ENCODE measurements around the gene FOXP1. TPM values are rescaled to one million over a fixed set of nuclear protein-coding genes. Genes with fewer than 3 reads are reported as not detected.

The FOXP1 gene
- total RNA-seq, 4 donors from 2014 or later: 103 to 173 (median 140) TPM

DNA sequence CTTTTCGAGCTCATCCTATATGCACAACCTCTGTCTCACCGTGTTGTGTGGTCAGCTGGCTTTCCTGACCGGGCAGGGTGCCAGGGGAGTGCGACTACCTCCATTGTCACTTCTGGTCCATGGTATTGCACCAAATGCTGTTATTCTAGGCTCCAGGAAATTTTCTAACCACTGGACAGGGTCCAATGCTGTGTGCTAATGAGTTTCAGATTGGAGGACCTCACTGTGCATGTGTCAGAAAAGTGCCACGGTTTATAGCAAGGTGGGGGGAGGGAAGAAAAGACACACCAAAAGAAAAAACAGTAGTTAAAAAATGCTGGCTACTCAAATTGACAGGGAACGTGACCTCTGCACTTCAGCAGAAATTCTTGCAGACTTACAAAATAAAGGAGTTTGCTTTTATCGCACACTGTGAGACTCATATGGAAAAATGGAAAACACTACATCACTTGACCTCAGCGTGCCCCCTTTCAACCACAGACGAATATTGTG, 480.1 kb downstream of the FOXP1 start:
- no peak overlapping the region for H3K4me3 ChIP-seq
- peak in 1 of 3 donors; percentile 55 for DNase-seq
- no peaks in the 10 kb centered on the region for H3K9me3 ChIP-seq
- H3K4me1 ChIP-seq: peaks cover 0 to 39% (median 17%) of the 10 kb centered on the region in 4 donors
- H3K27ac ChIP-seq: peak overlapping the region in 2 of 4 donors; percentile 28 to 72
- no peaks in the 10 kb centered on the region for H3K36me3 ChIP-seq
- TF ChIP-seq POLR2A (IDR thresholded peaks at IDR 0.05): no peak
- TF ChIP-seq, protein P1, sequence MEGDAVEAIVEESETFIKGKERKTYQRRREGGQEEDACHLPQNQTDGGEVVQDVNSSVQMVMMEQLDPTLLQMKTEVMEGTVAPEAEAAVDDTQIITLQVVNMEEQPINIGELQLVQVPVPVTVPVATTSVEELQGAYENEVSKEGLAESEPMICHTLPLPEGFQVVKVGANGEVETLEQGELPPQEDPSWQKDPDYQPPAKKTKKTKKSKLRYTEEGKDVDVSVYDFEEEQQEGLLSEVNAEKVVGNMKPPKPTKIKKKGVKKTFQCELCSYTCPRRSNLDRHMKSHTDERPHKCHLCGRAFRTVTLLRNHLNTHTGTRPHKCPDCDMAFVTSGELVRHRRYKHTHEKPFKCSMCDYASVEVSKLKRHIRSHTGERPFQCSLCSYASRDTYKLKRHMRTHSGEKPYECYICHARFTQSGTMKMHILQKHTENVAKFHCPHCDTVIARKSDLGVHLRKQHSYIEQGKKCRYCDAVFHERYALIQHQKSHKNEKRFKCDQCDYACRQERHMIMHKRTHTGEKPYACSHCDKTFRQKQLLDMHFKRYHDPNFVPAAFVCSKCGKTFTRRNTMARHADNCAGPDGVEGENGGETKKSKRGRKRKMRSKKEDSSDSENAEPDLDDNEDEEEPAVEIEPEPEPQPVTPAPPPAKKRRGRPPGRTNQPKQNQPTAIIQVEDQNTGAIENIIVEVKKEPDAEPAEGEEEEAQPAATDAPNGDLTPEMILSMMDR (IDR thresholded peaks at IDR 0.05): no peak
- no peaks in the 10 kb centered on the region for H3K27me3 ChIP-seq

DNA sequence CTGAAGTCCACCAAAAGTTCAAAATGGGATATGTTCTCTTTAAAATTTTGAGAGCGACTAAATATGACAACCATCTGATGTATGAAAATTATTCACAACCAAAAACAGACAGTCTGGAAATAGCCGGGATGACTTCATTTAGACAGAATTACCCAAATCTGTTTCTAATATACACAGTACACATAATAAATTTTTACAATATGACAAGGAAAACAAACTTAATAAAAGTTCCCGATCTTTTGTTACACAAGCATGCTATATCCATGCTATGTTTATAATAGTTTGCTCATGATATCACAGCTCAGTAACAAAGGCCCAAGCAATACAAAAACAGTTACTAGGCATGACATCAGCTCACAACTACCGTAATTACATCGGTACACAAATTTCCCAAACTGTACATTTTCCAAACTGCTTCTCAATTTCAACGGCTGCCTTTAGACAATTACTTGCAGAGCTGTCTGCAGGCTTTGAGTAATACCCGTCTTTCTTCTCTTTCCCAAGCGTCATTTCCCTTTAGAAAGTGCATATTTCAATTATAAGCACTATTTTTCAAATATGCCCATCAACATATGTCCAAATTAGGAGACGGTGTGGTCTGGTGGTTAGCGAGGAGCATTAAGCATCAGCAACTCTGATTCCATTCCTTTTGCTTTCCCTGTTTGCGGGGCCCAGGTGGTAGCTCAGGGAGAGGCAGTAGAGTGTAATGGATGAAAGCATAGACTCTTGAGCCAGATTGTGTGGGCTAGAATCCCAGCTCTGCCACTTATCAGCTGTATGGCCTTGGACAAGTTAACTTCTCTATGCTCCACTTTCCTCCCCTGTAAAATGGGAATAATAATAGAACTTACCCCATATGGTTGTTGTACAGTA, 481.2 kb downstream of the FOXP1 start:
- Histone ChIP-seq H3K36me3 (no peaks in the 10 kb centered on the region), H3K4me3 (no peak overlapping the region), H3K27me3 (no peaks in the 10 kb centered on the region), H3K9me3 (no peaks in the 10 kb centered on the region), H3K4me1 (peaks cover 0 to 35% (median 15%) of the 10 kb centered on the region in 4 donors), H3K27ac (peak overlapping the region; percentile 12 to 72 (median 56))
- no peak for DNase-seq
- TF ChIP-seq, protein P1 (IDR thresholded peaks at IDR 0.05): no peak
- TF ChIP-seq POLR2A (IDR thresholded peaks at IDR 0.05): no peak

DNA sequence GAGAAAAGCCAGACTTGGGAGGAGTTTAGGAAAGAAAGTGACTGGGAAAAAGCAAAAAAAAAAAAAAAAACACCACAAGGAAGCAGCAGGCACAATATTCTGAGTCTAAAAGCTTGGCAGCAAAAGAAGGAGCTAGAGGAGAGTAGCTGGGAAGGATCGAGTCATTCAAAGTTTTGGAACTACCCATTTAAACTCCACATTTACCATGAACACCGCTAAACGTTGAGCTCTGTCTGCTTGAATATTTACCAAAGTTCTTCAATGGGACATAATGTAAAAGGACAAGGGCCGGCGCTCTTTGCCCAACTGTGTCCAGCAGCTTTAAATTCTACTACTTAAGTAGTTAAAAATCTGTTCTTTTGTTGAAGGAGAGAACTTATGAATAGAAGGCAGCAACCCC, 481.9 kb downstream of the FOXP1 start:
- no peaks in the 10 kb centered on the region for H3K27me3 ChIP-seq
- TF ChIP-seq, protein P1 (IDR thresholded peaks at IDR 0.05): no peak
- TF ChIP-seq POLR2A (IDR thresholded peaks at IDR 0.05): no peak
- no peak for DNase-seq
- H3K36me3 ChIP-seq: no peaks in the 10 kb centered on the region
- no peaks in the 10 kb centered on the region for H3K9me3 ChIP-seq
- H3K4me1 ChIP-seq: peaks cover 0 to 35% (median 15%) of the 10 kb centered on the region in 4 donors
- peak overlapping the region in 3 of 4 donors; percentile 5 to 68 (median 59) for H3K27ac ChIP-seq
- no peak overlapping the region for H3K4me3 ChIP-seq

DNA sequence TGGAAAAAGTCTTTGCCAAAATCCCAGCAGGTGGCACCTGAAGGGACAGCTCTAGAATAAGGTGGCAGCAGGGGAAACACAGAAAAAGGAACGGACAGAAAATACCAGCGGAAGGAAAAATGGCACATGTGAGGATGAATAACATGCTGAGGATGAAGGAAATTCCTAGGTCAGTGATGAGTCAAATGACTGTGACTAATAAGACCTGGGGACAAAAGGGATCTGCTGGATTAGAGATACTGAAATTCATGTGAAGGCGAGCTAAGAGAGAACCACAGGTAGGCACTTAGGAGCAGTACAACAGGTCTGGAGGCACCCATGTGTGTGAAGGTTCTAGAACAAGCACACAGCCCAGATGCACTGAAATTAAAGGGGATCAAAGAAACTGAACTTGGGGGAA, 482.5 kb downstream of the FOXP1 start:
- H3K4me1 ChIP-seq: peaks cover 0 to 35% (median 15%) of the 10 kb centered on the region in 4 donors
- no peak overlapping the region for H3K4me3 ChIP-seq
- H3K27ac ChIP-seq: peak overlapping the region in 3 of 4 donors; percentile 9 to 68 (median 59)
- DNase-seq: no peak
- no peaks in the 10 kb centered on the region for H3K36me3 ChIP-seq
- no peaks in the 10 kb centered on the region for H3K9me3 ChIP-seq
- TF ChIP-seq, protein P1 (IDR thresholded peaks at IDR 0.05): no peak
- no peak for TF ChIP-seq POLR2A (IDR thresholded peaks at IDR 0.05)
- no peaks in the 10 kb centered on the region for H3K27me3 ChIP-seq

DNA sequence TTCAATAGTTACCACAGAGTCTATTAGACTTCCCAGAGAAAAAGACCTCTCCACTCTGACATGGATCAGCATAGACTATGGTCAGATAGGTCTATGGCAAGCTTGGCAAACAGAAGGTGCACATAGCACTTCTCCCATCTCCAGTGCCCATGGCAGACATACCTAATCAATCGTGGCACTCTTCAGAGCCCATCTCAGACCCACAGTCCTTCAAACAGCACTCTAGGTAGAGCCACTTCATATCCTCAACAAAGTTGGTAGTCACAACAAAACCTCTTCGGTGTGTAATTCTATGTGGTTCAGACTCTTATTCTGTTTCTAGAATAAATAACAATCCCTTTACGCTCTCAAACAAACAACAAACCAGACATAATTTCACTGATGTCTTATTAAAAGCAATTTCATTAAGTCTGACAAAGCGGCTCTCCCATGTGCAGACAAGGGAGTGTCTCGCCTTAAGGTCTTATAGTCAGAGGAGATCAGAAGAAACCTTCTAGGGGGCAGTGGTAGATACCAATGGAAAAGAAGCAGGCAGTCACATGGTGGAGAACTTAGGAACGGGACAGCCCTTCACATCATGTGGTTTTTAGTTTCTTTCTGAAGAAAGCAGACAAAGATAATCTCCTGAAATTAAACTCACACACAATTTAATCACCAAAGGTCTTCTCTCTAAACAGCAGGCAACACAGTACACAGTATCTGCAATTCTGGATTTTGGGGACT, 483.4 kb downstream of the FOXP1 start:
- Histone ChIP-seq H3K27me3 (no peaks in the 10 kb centered on the region), H3K9me3 (no peaks in the 10 kb centered on the region), H3K4me1 (peaks cover 0 to 34% (median 12%) of the 10 kb centered on the region in 4 donors), H3K27ac (peak overlapping the region in 2 of 4 donors; percentile 59 to 68), H3K4me3 (no peak overlapping the region), H3K36me3 (no peaks in the 10 kb centered on the region)
- TF ChIP-seq, protein P1 (IDR thresholded peaks at IDR 0.05): no peak
- TF ChIP-seq POLR2A (IDR thresholded peaks at IDR 0.05): no peak
- DNase-seq: no peak
